ENCODE measurements around the gene HTT.
A peak's percentile ranks its signal among the peaks of the same experiment; 100 is the strongest.

Gene HTT

DNA sequence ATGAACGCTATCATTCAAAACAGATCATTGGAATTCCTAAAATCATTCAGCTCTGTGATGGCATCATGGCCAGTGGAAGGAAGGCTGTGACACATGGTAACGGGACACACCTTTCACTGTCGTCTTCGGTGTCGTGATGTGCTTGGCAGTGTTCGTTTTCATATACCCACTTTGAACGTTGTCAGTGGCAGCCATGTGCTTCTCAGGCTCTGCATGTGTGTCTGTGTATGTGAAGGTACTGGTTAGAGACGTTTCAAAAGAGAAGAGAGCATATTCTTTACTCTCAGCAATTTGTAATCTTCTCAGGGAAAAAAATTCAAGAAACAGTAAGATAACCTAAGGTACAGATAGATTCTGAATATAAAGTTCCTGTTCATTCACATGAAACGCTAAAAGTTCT is 103.9 kb downstream of the HTT start:
- Mint-ChIP-seq H3K4me1 (ENCODE audit: low read depth) (no peaks in the 10 kb centered on the region), H3K36me3 (peaks cover 22% of the 10 kb centered on the region), H3K9me3 (ENCODE audit: low read depth) (no peaks in the 10 kb centered on the region), H3K27ac (no peak overlapping the region), H3K27me3 (no peaks in the 10 kb centered on the region), H3K4me3 (no peak overlapping the region)

DNA sequence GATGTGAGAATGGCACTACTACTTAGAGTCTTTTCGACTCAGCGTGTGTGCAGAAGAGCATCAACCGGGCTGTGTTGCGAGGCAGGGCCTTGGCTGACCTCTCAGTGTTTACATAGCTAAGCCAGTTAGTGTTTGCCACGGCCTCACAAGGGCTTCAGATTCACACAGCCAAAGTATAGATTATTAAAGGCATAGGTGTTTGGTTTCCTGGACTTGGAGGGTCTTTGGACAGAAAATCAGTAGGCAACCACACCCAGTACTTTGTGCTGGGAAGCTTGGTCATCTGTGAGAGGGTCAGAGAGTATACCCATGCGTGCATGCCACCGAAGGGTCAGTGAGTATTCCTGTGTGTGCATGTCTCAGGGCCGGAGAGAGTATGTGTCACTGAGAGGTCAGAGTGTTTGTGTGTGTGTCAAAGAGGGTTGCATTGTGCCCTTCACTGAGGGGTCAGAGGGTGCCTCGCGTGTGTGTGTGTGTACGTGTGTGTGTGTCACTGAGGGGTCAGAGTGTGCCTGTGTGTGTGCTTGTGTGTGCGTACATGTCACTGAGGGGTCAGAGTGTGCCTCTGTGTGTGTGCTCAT is 104.7 kb downstream of the HTT start:
- H3K9me3 Mint-ChIP-seq (ENCODE audit: low read depth), result no peaks in the 10 kb centered on the region
- H3K27me3 Mint-ChIP-seq, result no peaks in the 10 kb centered on the region
- no peak overlapping the region for H3K4me3 Mint-ChIP-seq
- H3K4me1 Mint-ChIP-seq (ENCODE audit: low read depth), result no peaks in the 10 kb centered on the region
- peaks cover 30% of the 10 kb centered on the region for H3K36me3 Mint-ChIP-seq
- peak overlapping the region; percentile 48 for H3K27ac Mint-ChIP-seq

DNA sequence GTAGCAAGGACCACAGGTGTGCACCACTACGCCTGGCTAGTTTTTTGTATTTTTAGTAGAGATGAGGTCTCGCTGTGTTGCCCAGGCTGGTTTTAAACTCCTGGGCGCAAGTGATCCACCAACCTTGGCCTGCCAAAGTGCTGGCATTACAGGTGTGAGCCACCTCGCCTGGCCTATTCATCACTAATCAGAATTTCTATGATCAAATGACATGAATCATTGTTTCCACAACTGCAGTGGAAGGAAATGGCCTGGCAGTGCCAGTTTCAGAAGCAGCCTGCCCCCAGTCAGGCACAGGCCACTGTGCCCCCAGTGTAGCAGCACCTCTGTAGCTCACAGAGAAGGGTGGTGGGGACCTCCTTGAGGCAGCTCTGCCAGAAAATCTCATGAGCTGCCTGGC is 108.5 kb downstream of the HTT start:
- Mint-ChIP-seq H3K27ac (no peak overlapping the region), H3K4me1 (ENCODE audit: low read depth) (no peaks in the 10 kb centered on the region), H3K36me3 (peaks cover 38% of the 10 kb centered on the region), H3K27me3 (no peaks in the 10 kb centered on the region), H3K4me3 (no peak overlapping the region), H3K9me3 (ENCODE audit: low read depth) (no peaks in the 10 kb centered on the region)

DNA sequence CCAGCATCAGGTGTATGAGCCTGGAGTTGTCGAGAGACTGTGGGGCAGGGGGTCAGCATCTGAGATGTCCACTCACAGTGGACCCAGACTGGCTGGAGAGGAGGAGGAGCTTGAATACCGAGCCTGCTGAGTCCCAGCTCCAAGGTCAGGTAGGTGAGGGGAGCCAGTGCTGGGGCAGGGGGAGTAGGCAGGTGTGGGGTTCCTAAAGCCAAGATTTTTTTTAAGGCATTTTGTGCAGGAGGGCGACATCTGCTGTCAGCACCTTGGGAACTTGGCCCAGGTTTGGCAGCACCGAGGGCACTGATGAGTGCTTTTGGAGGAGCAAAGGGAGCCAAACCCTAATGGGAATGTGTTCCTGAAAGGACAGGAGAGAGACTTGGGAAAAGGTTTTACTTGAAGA is 110.2 kb downstream of the HTT start:
- peaks cover 31% of the 10 kb centered on the region for H3K36me3 Mint-ChIP-seq
- H3K27ac Mint-ChIP-seq, result no peak overlapping the region
- no peaks in the 10 kb centered on the region for H3K27me3 Mint-ChIP-seq
- no peaks in the 10 kb centered on the region for H3K9me3 Mint-ChIP-seq (ENCODE audit: low read depth)
- no peaks in the 10 kb centered on the region for H3K4me1 Mint-ChIP-seq (ENCODE audit: low read depth)
- no peak overlapping the region for H3K4me3 Mint-ChIP-seq

DNA sequence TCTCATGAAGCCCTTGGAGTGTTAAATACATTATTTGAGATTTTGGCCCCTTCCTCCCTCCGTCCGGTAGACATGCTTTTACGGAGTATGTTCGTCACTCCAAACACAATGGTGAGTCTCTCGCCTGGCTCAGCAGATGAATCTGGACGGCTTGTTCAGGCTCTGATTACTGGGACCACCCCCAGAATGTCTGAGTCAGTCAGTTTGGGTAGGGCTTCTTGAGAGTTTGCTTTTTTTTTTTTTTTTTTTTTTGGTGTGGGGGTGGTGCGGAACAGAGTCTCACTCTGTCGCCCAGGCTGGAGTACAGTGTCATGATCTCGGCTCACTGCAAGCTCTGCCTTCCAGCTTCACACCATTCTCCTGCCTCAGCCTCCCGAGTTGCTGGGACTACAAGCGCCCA is 112.1 kb downstream of the HTT start:
- Mint-ChIP-seq H3K27me3 (no peaks in the 10 kb centered on the region), H3K27ac (no peak overlapping the region), H3K36me3 (peaks cover 28% of the 10 kb centered on the region), H3K4me3 (no peak overlapping the region), H3K9me3 (ENCODE audit: low read depth) (no peaks in the 10 kb centered on the region), H3K4me1 (ENCODE audit: low read depth) (peaks cover 4% of the 10 kb centered on the region)

DNA sequence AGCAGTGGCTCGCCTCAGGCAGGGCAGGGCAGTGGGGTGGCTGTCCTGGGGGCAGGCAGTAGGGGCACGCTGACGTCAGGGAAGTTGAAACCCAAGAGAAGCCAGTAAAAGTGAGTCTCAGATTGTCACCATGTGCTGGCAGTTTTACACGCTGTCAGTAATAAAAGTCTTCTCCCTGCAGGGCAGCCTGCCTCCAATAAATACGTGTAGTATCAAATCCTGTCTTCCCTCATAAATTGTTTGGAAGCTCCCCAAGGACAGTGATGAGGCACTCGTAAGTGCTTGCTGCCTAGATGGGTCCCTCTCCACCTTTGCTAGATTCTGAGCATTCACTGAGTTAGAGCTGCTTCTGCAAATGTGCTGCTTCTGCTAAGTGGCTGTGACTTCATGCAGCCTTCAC is 113.6 kb downstream of the HTT start:
- H3K4me3 Mint-ChIP-seq, result no peak overlapping the region
- H3K4me1 Mint-ChIP-seq (ENCODE audit: low read depth), result peaks cover 9% of the 10 kb centered on the region
- no peak overlapping the region for H3K27ac Mint-ChIP-seq
- H3K36me3 Mint-ChIP-seq, result peaks cover 26% of the 10 kb centered on the region
- H3K27me3 Mint-ChIP-seq, result no peaks in the 10 kb centered on the region
- no peaks in the 10 kb centered on the region for H3K9me3 Mint-ChIP-seq (ENCODE audit: low read depth)

DNA sequence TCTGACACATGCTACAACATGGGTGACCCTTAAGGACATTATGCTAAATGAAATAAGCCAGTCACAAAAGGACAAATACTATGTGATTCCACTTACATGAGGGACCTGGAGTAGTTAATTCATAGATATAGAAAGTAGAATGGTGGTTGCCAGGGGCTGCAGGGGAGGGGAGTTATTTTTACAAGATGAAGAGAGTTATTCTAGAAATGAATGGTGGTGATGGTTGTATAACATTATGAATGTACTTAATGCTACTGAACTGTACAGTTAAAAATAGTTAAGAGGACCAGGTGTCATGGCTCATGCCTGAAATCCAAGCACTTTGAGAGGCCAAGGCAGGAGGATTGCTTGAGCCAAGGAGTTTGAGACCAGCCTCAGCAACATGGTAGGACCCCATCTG is 115.0 kb downstream of the HTT start:
- Mint-ChIP-seq H3K4me3 (no peak overlapping the region), H3K4me1 (ENCODE audit: low read depth) (peaks cover 20% of the 10 kb centered on the region), H3K9me3 (ENCODE audit: low read depth) (no peaks in the 10 kb centered on the region), H3K27me3 (no peaks in the 10 kb centered on the region), H3K36me3 (peaks cover 15% of the 10 kb centered on the region), H3K27ac (no peak overlapping the region)

DNA sequence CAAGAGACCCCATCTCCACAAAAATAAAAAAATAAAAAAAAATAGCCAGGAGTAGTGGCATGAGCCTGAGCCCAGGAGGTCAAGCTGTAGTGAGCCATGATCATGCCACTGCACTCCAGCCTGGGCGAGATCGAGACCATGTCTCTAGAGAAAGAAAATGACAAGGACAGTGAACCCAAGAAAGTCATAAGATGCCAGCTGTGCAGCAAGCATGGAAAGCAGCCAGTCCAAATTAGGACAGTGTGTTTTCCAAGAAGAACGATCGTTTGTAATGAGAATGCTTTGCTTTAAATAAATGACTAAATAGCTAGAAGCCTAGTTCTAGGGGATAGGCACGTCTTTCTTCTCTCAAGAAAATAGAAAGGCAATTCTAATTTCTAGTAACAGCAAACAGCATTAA is 116.1 kb downstream of the HTT start:
- H3K4me1 Mint-ChIP-seq (ENCODE audit: low read depth), result peaks cover 31% of the 10 kb centered on the region
- H3K4me3 Mint-ChIP-seq, result no peak overlapping the region
- peaks cover 10% of the 10 kb centered on the region for H3K36me3 Mint-ChIP-seq
- H3K27ac Mint-ChIP-seq, result no peak overlapping the region
- H3K27me3 Mint-ChIP-seq, result no peaks in the 10 kb centered on the region
- H3K9me3 Mint-ChIP-seq (ENCODE audit: low read depth), result no peaks in the 10 kb centered on the region

DNA sequence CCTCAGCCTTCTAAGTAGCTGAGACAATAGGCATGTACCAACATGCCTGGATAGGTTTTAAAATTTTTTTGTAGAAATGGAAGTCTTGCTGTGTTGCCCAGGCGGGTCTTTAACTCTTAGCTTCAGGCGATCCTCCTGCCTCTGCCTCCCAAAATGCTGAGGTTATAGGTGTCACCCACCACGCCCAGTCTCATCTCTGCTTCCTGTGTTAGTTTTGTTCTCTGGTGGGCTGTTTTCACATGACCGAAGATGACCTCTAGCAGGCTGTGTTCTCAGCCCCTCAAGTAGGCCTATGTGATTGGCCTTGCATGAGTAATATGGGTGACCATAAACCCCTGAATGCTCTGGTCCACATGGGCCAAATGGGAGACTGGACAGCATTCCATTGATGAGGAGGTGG is 117.7 kb downstream of the HTT start:
- H3K4me3 Mint-ChIP-seq, result no peak overlapping the region

DNA sequence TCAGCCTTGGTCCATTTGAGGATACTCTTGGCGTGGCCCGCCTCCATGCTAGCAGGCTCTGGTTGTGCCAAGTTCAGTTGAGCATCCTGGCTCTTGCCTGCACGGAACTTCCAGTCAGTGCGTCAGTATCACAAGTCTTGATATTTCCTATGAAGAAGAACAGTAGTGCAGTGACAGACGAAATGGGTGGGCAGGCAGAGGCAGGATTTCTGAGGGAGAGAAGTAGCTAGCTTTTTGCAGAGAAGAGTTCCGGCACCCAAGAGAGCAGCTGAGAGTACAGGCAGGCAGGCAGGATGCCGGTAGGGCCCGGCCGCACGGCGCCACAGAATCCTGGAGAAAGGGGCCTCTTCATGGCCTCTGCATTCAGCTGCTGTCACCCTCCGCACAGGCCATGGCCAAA is 118.3 kb downstream of the HTT start:
- Mint-ChIP-seq H3K4me1 (ENCODE audit: low read depth) (peaks cover 54% of the 10 kb centered on the region), H3K4me3 (no peak overlapping the region), H3K9me3 (ENCODE audit: low read depth) (no peaks in the 10 kb centered on the region), H3K27ac (no peak overlapping the region), H3K27me3 (no peaks in the 10 kb centered on the region), H3K36me3 (peaks cover 6% of the 10 kb centered on the region)

More for the DNA sequence above, 117.7 kb downstream of the HTT start:
- no peaks in the 10 kb centered on the region for H3K9me3 Mint-ChIP-seq (ENCODE audit: low read depth)
- H3K27me3 Mint-ChIP-seq, result no peaks in the 10 kb centered on the region
- no peak overlapping the region for H3K27ac Mint-ChIP-seq
- peaks cover 47% of the 10 kb centered on the region for H3K4me1 Mint-ChIP-seq (ENCODE audit: low read depth)
- H3K36me3 Mint-ChIP-seq, result peaks cover 10% of the 10 kb centered on the region

DNA sequence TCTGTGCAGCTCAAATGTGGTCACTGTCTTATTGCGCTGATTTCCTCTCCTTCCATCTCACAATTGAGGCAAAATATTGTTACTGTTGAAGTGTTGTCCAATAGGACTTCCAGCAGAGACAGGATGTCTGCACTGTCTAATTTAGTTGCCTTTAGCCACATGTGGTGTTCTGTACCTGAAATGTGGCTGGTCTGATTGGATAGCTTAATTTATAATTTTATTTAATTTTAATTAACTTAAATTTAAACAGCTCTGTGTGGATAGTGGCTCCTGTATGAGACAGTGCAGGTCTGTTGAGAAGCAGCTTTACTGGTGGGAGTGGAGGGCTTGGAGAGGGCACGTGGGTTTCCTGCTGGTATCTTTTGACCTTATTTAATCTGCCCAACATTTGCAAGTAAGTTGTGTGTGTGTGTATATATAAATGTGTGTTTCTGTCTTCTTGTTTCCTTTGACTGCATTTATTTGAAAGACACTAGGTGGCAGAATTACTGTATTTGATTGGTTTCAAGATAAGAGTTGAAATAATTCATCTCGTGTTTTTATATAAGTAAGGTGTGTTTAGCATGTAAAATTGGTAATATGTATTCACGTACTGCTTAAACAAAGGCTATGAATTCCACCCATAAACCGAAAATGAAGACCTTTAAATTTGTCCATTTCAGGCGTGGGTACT is 119.2 kb downstream of the HTT start:
- Mint-ChIP-seq H3K27me3 (no peaks in the 10 kb centered on the region), H3K9me3 (ENCODE audit: low read depth) (no peaks in the 10 kb centered on the region), H3K27ac (no peak overlapping the region), H3K36me3 (peaks cover 6% of the 10 kb centered on the region), H3K4me1 (ENCODE audit: low read depth) (peaks cover 54% of the 10 kb centered on the region), H3K4me3 (no peak overlapping the region)

DNA sequence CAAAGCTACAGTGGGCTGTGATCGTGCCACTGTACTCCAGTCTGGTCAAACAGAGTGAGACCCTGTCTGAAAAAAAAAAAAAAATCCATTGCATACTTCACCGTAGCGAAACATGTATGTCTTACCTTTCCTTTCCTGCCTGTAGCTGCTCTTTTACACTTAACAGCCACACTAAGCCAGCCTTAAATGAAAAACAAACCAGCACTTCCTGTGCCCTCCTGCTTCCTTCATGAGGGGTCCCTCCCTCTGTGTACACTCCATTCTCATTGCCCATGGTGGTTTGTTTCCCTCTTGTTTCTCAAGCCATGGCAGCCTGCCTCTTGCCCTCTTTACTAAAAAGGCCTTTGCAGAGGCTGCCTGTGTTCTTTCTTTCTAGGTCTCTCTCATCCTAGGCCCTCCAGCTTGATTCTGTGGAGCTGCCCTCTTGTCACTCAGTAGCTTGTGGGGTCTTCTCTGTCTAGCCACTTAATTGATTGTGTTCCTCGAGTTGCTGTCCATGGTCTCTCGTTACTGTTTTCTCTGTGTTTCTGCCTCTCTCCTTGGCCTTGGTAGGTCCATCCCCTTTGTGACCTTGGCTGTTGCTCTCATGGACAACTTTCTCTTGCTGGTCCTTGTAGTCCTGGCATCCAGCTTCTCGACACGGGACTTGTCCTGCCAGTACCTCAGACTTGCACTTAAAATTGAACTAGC is 122.3 kb downstream of the HTT start:
- Mint-ChIP-seq H3K27ac (peak overlapping the region; percentile 48), H3K36me3 (no peaks in the 10 kb centered on the region), H3K4me1 (ENCODE audit: low read depth) (peaks cover 64% of the 10 kb centered on the region)

DNA sequence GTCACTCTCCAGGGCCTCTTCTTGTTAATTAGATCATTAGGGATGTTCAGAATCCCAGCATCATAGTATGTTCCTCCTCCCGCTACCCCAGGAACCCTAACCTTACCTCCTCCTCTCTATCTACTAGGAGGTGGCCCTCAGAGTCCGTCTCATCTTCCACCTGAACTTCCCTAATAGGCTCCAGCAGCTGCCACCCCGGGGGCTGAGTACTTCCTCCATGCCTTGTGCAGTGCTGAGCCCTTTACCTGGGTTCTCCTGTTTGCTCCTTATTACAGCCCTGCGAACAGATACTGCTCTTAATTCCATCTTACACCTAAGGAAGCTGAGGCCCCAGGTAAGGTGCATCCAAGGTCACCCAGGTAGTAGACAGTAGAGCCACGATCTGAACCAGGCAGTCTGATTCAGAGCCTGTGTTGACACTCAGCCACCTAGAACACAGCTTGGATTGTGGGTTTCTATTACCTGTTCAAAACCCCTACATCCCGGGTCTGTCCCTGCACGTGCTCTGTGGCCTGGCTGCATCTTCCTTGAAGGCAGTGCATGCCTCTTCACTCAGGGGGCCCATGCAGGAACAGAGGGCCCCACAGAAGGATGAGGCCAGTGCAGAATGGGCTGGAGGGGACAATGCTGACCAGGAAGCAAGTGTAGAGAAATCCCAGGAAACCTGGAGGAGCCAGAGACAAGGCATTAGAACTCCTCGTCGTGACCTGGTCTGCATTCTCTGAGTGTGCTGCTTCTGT is 123.1 kb downstream of the HTT start:
- Mint-ChIP-seq H3K4me3 (peak overlapping the region; percentile 24), H3K36me3 (no peaks in the 10 kb centered on the region), H3K27me3 (no peaks in the 10 kb centered on the region), H3K27ac (peak overlapping the region; percentile 48), H3K9me3 (ENCODE audit: low read depth) (no peaks in the 10 kb centered on the region), H3K4me1 (ENCODE audit: low read depth) (peaks cover 70% of the 10 kb centered on the region)

More for the DNA sequence above, 122.3 kb downstream of the HTT start:
- no peaks in the 10 kb centered on the region for H3K27me3 Mint-ChIP-seq
- H3K9me3 Mint-ChIP-seq (ENCODE audit: low read depth), result no peaks in the 10 kb centered on the region
- H3K4me3 Mint-ChIP-seq, result peak overlapping the region; percentile 67

DNA sequence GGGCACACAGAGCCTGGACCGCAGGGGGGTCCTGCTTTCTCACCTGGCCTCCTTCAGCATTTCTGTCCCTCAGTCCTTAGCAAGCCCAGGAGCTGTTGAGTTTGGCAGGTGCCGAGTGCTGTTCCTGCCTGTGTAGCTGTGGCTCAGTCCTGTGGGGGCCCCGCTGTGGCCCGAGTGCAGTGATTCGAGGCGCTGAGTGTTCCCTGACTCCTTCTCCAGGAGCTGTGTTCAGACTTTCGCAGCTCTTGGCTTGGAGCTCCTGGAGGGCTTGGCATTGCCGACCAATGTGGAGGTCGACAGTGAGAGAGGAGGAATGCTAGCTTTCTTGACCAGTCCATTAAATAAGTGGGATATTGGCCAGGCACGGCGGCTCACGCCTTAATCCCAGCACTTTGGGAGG is 124.4 kb downstream of the HTT start:
- Mint-ChIP-seq H3K4me1 (ENCODE audit: low read depth) (peaks cover 73% of the 10 kb centered on the region), H3K27ac (no peak overlapping the region), H3K9me3 (ENCODE audit: low read depth) (no peaks in the 10 kb centered on the region), H3K4me3 (no peak overlapping the region), H3K27me3 (no peaks in the 10 kb centered on the region), H3K36me3 (no peaks in the 10 kb centered on the region)

Measured in activated naive CD8-positive, alpha-beta T cell (primary cell).